Measurements from ENCODE around the gene GET3. TPM values are rescaled to one million over a fixed set of nuclear protein-coding genes. Genes with fewer than 3 reads are reported as not detected.
A peak's percentile ranks its signal among the peaks of the same experiment; 100 is the strongest.

The GET3 gene
- total and polyA plus RNA-seq, 2 of the 13 experiments (the other 11 are each of a cell fraction or from before 2014, with no cell fraction given): 57.7 to 59.4 TPM

DNA sequence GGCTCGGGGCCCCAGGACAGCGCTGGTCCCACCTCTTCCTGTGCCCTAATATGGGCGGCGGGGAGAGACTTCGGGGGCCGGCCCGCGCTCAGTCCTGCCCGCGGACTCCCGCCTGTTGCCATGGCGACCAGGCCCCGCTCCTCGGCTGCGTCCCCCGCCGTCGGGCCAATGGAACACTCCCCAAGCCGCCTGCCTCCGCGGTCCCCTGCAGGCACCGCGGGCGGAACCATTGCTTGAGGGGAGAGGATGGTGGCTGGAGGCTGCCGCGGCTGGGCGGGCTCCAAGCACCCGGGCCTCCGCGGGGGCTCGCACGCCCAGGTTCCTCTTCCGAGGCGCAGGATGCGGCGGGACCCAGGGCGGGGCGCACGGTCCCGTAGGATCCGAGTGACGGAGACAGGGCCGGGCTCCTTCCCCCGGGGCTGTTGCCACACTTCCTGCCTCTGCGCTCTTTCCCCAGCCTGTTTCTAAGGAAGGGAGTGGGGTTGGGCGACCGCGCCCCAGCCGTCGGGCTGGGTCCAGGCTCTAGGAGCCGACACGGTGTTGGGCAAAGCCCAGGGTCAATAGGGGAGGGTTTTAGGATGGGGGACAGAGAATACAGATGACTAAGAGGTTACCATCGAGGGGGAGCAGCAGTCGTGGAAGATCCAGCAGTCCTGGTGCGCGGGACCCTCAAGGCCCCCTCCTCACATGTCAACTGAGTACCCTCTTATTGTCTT, 52.8 kb downstream of the GET3 start (continued):
- TF ChIP-seq, protein P1, sequence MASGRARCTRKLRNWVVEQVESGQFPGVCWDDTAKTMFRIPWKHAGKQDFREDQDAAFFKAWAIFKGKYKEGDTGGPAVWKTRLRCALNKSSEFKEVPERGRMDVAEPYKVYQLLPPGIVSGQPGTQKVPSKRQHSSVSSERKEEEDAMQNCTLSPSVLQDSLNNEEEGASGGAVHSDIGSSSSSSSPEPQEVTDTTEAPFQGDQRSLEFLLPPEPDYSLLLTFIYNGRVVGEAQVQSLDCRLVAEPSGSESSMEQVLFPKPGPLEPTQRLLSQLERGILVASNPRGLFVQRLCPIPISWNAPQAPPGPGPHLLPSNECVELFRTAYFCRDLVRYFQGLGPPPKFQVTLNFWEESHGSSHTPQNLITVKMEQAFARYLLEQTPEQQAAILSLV (CRISPR knock-in tag; IDR thresholded peaks at IDR 0.05; ENCODE audit: borderline replicate concordance): 0 out of 2 replicates have a peak, but pooled peaks have one; percentile 47
- TF ChIP-seq RAD21 (CRISPR knock-in tag; IDR thresholded peaks at IDR 0.05) (peak; percentile 30; the same call in 1 of the 2 replicates), ZBTB7A (CRISPR knock-in tag; IDR thresholded peaks at IDR 0.05) (no peak), HNRNPUL1 (IDR thresholded peaks at IDR 0.05; ENCODE audit: low read depth, low read length) (no peak), HDAC1 (CRISPR knock-in tag; IDR thresholded peaks at IDR 0.05) (peak; percentile 75), GLI4 (CRISPR knock-in tag; IDR thresholded peaks at IDR 0.05; ENCODE audit: borderline replicate concordance) (0 out of 2 replicates have a peak, but pooled peaks have one; percentile 21), AHR (CRISPR knock-in tag; IDR thresholded peaks at IDR 0.05) (no peak; the same call in 1 of the 2 replicates), ZNF773 (CRISPR knock-in tag; IDR thresholded peaks at IDR 0.05; ENCODE audit: borderline replicate concordance) (no peak), NBN (conservative IDR thresholded peaks at IDR 0.05) (no peak), CHCHD3 (CRISPR knock-in tag; IDR thresholded peaks at IDR 0.05) (0 out of 2 replicates have a peak, but pooled peaks have one; percentile 25), ZFP82 (CRISPR knock-in tag; IDR thresholded peaks at IDR 0.05; ENCODE audit: borderline replicate concordance) (no peak), NCOR1 (IDR thresholded peaks at IDR 0.05; ENCODE audit: borderline replicate concordance, low read length) (no peak; the same call in 1 of the 2 replicates), MIER3 (CRISPR knock-in tag; IDR thresholded peaks at IDR 0.05; ENCODE audit: borderline replicate concordance) (no peak), ZNF552 (CRISPR knock-in tag; IDR thresholded peaks at IDR 0.05; ENCODE audit: borderline replicate concordance) (no peak)
- TF ChIP-seq, protein P2, sequence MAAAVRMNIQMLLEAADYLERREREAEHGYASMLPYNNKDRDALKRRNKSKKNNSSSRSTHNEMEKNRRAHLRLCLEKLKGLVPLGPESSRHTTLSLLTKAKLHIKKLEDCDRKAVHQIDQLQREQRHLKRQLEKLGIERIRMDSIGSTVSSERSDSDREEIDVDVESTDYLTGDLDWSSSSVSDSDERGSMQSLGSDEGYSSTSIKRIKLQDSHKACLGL (CRISPR knock-in tag; IDR thresholded peaks at IDR 0.05): peak; percentile 61; the same call in 1 of the 2 replicates
- TF ChIP-seq, protein P3, sequence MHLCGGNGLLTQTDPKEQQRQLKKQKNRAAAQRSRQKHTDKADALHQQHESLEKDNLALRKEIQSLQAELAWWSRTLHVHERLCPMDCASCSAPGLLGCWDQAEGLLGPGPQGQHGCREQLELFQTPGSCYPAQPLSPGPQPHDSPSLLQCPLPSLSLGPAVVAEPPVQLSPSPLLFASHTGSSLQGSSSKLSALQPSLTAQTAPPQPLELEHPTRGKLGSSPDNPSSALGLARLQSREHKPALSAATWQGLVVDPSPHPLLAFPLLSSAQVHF (CRISPR knock-in tag; IDR thresholded peaks at IDR 0.05): no peak
- TF ChIP-seq, protein P4, sequence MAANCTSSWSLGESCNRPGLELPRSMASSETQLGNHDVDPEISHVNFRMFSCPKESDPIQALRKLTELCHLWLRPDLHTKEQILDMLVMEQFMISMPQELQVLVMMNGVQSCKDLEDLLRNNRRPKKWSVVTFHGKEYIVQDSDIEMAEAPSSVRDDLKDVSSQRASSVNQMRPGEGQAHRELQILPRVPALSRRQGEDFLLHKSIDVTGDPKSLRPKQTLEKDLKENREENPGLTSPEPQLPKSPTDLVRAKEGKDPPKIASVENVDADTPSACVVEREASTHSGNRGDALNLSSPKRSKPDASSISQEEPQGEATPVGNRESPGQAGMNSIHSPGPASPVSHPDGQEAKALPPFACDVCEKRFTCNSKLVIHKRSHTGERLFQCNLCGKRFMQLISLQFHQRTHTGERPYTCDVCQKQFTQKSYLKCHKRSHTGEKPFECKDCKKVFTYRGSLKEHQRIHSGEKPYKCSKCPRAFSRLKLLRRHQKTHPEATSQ (CRISPR knock-in tag; IDR thresholded peaks at IDR 0.05; ENCODE audit: borderline replicate concordance): no peak
- TF ChIP-seq, protein P5, sequence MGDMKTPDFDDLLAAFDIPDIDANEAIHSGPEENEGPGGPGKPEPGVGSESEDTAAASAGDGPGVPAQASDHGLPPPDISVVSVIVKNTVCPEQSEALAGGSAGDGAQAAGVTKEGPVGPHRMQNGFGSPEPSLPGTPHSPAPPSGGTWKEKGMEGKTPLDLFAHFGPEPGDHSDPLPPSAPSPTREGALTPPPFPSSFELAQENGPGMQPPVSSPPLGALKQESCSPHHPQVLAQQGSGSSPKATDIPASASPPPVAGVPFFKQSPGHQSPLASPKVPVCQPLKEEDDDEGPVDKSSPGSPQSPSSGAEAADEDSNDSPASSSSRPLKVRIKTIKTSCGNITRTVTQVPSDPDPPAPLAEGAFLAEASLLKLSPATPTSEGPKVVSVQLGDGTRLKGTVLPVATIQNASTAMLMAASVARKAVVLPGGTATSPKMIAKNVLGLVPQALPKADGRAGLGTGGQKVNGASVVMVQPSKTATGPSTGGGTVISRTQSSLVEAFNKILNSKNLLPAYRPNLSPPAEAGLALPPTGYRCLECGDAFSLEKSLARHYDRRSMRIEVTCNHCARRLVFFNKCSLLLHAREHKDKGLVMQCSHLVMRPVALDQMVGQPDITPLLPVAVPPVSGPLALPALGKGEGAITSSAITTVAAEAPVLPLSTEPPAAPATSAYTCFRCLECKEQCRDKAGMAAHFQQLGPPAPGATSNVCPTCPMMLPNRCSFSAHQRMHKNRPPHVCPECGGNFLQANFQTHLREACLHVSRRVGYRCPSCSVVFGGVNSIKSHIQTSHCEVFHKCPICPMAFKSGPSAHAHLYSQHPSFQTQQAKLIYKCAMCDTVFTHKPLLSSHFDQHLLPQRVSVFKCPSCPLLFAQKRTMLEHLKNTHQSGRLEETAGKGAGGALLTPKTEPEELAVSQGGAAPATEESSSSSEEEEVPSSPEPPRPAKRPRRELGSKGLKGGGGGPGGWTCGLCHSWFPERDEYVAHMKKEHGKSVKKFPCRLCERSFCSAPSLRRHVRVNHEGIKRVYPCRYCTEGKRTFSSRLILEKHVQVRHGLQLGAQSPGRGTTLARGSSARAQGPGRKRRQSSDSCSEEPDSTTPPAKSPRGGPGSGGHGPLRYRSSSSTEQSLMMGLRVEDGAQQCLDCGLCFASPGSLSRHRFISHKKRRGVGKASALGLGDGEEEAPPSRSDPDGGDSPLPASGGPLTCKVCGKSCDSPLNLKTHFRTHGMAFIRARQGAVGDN (CRISPR knock-in tag; IDR thresholded peaks at IDR 0.05): peak; percentile 71
- TF ChIP-seq, protein P6, sequence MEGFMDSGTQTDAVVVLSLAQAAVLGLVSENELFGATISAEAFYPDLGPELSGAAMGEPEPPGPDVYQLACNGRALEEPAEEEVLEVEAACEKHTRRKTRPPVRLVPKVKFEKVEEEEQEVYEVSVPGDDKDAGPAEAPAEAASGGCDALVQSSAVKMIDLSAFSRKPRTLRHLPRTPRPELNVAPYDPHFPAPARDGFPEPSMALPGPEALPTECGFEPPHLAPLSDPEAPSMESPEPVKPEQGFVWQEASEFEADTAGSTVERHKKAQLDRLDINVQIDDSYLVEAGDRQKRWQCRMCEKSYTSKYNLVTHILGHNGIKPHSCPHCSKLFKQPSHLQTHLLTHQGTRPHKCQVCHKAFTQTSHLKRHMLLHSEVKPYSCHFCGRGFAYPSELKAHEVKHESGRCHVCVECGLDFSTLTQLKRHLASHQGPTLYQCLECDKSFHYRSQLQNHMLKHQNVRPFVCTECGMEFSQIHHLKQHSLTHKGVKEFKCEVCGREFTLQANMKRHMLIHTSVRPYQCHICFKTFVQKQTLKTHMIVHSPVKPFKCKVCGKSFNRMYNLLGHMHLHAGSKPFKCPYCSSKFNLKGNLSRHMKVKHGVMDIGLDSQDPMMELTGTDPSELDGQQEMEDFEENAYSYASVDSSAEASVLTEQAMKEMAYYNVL (CRISPR knock-in tag; IDR thresholded peaks at IDR 0.05; ENCODE audit: borderline replicate concordance): no peak

All from HepG2 (cell line).